ENCODE results near the gene TNS2.
A peak's percentile ranks its signal among the peaks of the same experiment; 100 is the strongest.
"Not testable (repeated sequence)": the region's sequence is repeated elsewhere in the genome, so short reads cannot be mapped to it uniquely, and the experiment has no call there.

TNS2 gene

GRCh38 chr12:53070877-53071492, 21.1 kb downstream of the TNS2 start:
- DNase-seq = no peak

GRCh38 chr12:53071591-53072551, 22.0 kb downstream of the TNS2 start:
- no peak for DNase-seq

- no peak for DNase-seq
Measured at GRCh38 chr12:53073881-53074280, 24.0 kb downstream of the TNS2 start.

GRCh38 chr12:53074283-53074998, 24.6 kb downstream of the TNS2 start:
- DNase-seq = no peak

GRCh38 chr12:53074999-53075370, 25.1 kb downstream of the TNS2 start:
- no peak for DNase-seq

GRCh38 chr12:53076461-53076860, 26.6 kb downstream of the TNS2 start:
- no peak for DNase-seq

GRCh38 chr12:53077030-53077429, 27.2 kb downstream of the TNS2 start:
- DNase-seq = no peak

- DNase-seq = no peak
Measured at GRCh38 chr12:53078425-53079225, 28.8 kb downstream of the TNS2 start.

- peak; percentile 69 for DNase-seq
Measured at GRCh38 chr12:53079226-53080117, 29.6 kb downstream of the TNS2 start, which contains the start of gene SPRYD3. TSS of gene SPRYD3 (minus strand) at chr12:53079390. CDS start at chr12:53079333, 57 bp downstream.

- no peak for DNase-seq
Measured at GRCh38 chr12:53082637-53083175, 32.8 kb downstream of the TNS2 start.

GRCh38 chr12:53086361-53086760, 36.5 kb downstream of the TNS2 start:
- DNase-seq = no peak

GRCh38 chr12:53090105-53090504, 40.2 kb downstream of the TNS2 start:
- no peak for DNase-seq

GRCh38 chr12:53090554-53090953, 40.7 kb downstream of the TNS2 start:
- no peak for DNase-seq

GRCh38 chr12:53091756-53092155, 41.9 kb downstream of the TNS2 start:
- no peak for DNase-seq

GRCh38 chr12:53093777-53094393, 44.0 kb downstream of the TNS2 start:
- DNase-seq = no peak

GRCh38 chr12:53094394-53094787, 44.5 kb downstream of the TNS2 start:
- DNase-seq = no peak

- DNase-seq = not testable (repeated sequence)
Measured at GRCh38 chr12:53094796-53095595, 45.1 kb downstream of the TNS2 start.

GRCh38 chr12:53095596-53095895, 45.7 kb downstream of the TNS2 start:
- DNase-seq = not testable (repeated sequence)

- no peak for DNase-seq
Measured at GRCh38 chr12:53096089-53096741, 46.4 kb downstream of the TNS2 start.

- DNase-seq = no peak
Measured at GRCh38 chr12:53096759-53097158, 46.9 kb downstream of the TNS2 start.
